Measurements from ENCODE around the gene NR2F1. TPM values are rescaled to one million over a fixed set of nuclear protein-coding genes. Genes with fewer than 3 reads are reported as not detected.

The NR2F1 gene
- total RNA-seq, 1 experiment from 2014 or later: not detected

GRCh38 chr5:93595420-93596147 is 12.6 kb downstream of the NR2F1 start:
- Histone ChIP-seq H3K79me2 (ENCODE audit: insufficient read depth, low read length) (no peaks in the 10 kb centered on the region), H3K79me1 (ENCODE audit: insufficient read depth, low read depth, low read length, poor library complexity, severe bottlenecking) (no peaks in the 10 kb centered on the region), H4K8ac (replicated peaks; ENCODE audit: insufficient read length, low read depth, low read length) (no peak overlapping the region), H3K9ac (ENCODE audit: extremely low read depth, insufficient read length, low read length) (no peak overlapping the region), H3K18ac (ENCODE audit: insufficient read length, low read depth, low read length) (no peak overlapping the region), H3K4ac (ENCODE audit: low read depth, low read length) (no peak overlapping the region), H3K9me3 (ENCODE audit: control insufficient read depth, low read depth, low read length) (no peaks in the 10 kb centered on the region), H3K23ac (ENCODE audit: insufficient read length, low read depth, low read length) (no peak overlapping the region), H2BK5ac (ENCODE audit: insufficient read length, low read length) (no peak overlapping the region), H2BK20ac (ENCODE audit: low read depth, low read length, poor library complexity, severe bottlenecking) (no peak overlapping the region), H3T11ph (ENCODE audit: low read length) (no peak overlapping the region), H3K4me2 (ENCODE audit: insufficient read depth, insufficient read length, low read length) (peak overlapping the region; percentile 51), H3K4me1 (ENCODE audit: insufficient read depth, low read length) (no peaks in the 10 kb centered on the region), H3K27ac (ENCODE audit: insufficient read length, low read depth, low read length) (no peak overlapping the region), H2BK120ac (ENCODE audit: low read depth, low read length, poor library complexity, severe bottlenecking) (no peak overlapping the region), H4K91ac (ENCODE audit: insufficient read length, low read depth, low read length) (no peak overlapping the region), H3K56ac (ENCODE audit: insufficient read length, low read depth, low read length) (no peak overlapping the region), H2AFZ (ENCODE audit: low read length) (no peak overlapping the region), H4K5ac (ENCODE audit: insufficient read length, low read depth, low read length) (no peak overlapping the region), H3K14ac (ENCODE audit: insufficient read depth, low read length) (no peak overlapping the region), H3K23me2 (ENCODE audit: insufficient read length, low read depth, low read length, poor library complexity, severe bottlenecking) (peaks cover 7% of the 10 kb centered on the region), H4K20me1 (ENCODE audit: control insufficient read depth, insufficient read depth, insufficient read length) (no peaks in the 10 kb centered on the region), H2BK15ac (ENCODE audit: low read depth, low read length) (no peak overlapping the region), H2BK12ac (ENCODE audit: insufficient read length, low read depth, low read length) (no peak overlapping the region), H3K27me3 (ENCODE audit: insufficient read depth, low read length) (peaks cover 96% of the 10 kb centered on the region), H2AK5ac (ENCODE audit: insufficient read length, low read length) (no peak overlapping the region)
- Mint-ChIP-seq H3K4me3 (peak overlapping the region in 1 of 2 experiments; percentile 74; a peak in 4 of 5 replicates), H3K27ac (no peak overlapping the region), H3K27me3 (ENCODE audit: low read depth) (no peaks in the 10 kb centered on the region), H3K9me3 (peaks cover 2 to 7% of the 10 kb centered on the region in 2 experiments; a peak in 3 of 5 replicates), H3K4me1 (peaks cover 15 to 38% of the 10 kb centered on the region in 2 experiments), H3K36me3 (ENCODE audit: insufficient read depth in 1 of 3, low read depth in 3 of 3) (no peaks in the 10 kb centered on the region; a peak in 2 of 7 replicates)
- WGBS (ENCODE audit: extremely low coverage, insufficient read length, low lambda C conversion rate): no CpG with 5 or more reads among the region's 29 CpGs
- DNase-seq: peak; percentile 33
- no peak; the same call in 2 of the 3 replicates for TF ChIP-seq CTCF (conservative IDR thresholded peaks at IDR 0.05)
